CD4-positive, alpha-beta T cell treated with Interleukin-1 beta for 1 hour (primary cell): ENCODE measurements around the gene OR7D2.
"Not testable (repeated sequence)": the region's sequence is repeated elsewhere in the genome, so short reads cannot be mapped to it uniquely, and the experiment has no call there.

Experiments
- DNase-seq, 2 donors: peaks; one replicate each; pipeline ENCODE4 v3.0.0-alpha.2; 2020 to 2022

OR7D2 gene

DNA sequence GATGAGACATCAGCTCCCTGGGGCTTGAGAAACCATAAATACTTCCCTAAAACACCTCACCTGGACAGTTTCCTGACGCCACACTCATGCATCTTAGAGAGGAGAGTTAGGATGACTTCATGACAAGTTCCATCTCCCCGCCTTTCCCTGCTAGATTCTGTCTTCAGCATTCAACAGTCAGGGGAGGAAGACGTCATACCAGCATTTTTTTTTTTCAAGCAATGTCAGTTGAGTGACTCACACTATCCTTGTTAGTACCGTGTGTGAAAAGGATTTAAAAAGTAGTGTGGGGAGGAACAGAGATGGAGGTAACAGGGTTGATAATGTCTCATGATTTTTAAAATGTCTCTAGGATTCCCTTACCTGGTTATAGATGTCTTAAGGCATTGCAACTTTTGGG, at the start of gene OR7D2:
Gene OR7D2, plus strand, starts transcription at position 79 of the 400 bp plus-strand sequence. CDS start 6,803 bp downstream, outside the sequence.
- no peak for DNase-seq

- DNase-seq, result no peak
These were observed 47.8 kb upstream of the OR7D2 start for GRCh38 chr19:9130965-9131364.

- no peak for DNase-seq
These were observed 46.4 kb upstream of the OR7D2 start for GRCh38 chr19:9132422-9132821.

- no peak for DNase-seq
These were observed 39.1 kb upstream of the OR7D2 start for GRCh38 chr19:9139609-9140158.

- DNase-seq, result peak; percentile 91 to 93
These were observed 38.5 kb upstream of the OR7D2 start, which contains the start of gene ZNF317 for GRCh38 chr19:9140159-9140874. Gene ZNF317, plus strand, starts transcription at chr19:9140397. Its CDS starts 15,620 bp downstream, at chr19:9156017.

DNA sequence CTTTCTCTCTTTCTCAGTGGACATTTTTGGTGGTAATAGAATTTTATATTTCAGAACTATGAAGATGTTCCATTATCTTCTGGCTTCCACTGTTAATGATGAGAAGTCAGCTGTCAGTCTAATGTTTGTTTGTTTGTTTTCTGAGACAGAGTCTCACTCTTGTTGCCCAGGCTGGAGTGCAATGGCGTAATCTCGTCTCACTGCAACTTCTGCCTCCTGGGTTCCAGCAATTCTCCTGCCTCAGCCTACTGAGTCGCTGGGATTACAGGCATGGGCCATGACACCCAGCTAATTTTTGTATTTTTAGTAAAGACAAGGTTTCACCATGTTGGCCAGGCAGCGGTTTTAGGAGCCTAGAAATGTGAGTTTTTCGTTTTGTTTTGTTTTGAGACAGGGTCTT, 33.9 kb upstream of the OR7D2 start:
- DNase-seq, result no peak

DNA sequence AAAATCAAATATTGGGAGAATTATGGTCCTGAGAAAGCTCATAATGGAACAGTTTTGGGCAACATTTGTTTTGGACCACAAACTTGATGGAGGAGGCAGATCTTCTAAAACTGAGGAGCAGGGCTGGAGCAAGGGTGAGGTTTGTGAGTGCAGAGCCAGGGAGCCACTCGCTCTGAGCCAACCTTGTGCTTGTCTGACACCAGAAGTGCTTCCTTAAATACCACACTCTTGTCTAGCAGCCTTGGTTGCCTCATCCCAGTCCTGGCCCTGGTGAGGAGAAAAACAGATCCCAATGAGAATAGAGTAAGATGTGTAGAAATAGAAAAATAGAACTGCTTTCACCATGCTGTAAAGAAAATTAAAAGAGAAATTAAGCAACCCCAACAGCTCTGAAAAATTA, 31.9 kb upstream of the OR7D2 start:
- no peak for DNase-seq

DNA sequence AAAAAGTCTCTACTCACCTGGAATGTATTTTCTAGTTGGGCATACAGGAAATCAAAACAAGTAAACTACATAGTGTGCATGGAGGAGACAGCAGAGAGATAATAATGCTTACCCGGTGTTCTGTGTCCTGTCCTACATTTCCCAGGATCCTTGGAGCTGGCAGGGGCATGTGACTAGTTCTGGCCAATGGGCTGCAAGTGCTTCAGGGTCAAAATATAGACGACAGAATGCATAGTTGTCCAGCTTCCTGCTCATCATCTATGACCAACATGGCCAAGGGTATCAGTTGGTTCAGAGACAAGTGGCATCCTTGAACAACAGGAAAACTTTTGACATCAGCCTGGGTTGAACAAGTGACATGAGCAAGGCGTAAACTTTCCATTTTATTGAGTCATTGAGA, 30.1 kb upstream of the OR7D2 start:
- DNase-seq, result no peak

DNA sequence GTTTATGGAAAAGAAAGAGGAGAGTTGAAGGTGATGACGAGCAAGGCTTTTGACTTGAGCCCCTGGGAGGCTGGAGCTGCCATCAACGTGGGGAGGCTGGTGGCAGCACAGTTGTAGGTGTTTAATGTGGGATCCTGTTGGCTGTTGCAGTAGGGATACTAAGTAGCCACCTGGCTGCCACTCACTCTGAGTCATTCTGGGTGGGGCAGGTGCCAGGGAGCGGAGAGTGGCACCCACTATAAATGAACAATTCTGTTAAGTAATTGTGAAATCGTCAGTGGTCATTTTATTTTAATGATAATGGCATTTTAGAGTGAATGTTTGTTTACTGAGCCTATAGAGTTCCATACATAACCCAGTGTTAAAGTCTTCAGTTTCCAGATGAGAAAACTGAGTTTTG, 28.8 kb upstream of the OR7D2 start:
- no peak for DNase-seq

DNA sequence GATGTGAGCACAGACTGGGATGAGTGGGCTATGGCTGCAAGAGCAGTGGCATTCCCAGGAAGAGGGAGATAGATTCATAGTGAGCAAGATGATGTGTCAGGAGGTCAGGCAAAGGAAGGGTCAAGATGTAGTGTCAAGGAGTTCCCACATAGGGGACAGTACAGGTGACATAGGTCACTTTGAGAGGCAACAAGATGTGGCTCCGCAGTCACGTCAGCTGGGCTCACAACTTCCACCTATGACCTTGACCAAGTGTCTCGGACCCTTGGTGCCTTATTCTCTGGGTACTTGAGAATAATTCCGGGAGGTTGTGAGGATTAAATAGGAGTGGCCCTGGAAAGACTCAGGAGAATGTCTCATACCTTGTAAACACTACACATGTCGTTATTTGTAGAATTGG, 28.1 kb upstream of the OR7D2 start:
- no peak for DNase-seq

GRCh38 chr19:9151367-9151766, 27.4 kb upstream of the OR7D2 start:
- no peak for DNase-seq

DNA sequence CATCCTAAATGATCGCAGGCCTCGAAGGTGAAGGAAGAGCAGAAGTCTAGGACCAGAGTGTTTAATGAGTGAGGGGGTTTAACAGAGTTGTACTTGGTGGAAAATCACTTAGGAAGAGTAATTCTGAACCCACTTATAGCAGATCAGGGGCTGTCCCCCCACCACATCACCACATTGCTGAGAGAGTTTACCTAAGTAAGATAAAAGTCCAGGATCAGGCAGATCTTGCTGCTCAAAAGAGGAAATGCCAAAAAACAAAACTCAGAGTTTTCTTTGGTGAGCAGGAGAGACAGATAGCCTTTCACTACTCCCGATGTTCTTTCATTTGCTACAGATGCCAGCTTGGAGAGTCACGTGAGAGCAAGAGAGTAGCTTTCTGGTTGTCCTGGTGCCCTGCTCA, 23.2 kb upstream of the OR7D2 start:
- no peak for DNase-seq

DNA sequence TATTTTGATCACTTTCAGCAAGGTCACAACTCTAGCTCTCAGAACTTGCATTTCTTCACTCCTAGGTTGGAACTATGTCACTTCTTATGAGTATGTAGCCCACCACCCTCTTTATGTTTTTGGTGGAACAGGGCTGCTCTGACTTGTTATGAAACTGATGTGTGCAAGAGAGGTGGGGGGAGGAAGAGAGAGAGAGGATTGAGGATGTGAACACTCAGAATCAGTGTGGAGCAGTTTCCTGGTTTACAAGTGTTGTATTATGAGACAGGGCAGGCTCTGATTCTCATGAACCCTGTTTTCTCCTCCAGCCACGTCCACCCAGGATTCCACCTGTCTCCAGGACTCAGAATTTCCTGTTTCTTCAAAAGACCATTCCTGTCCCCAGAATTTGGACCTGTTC, 22.5 kb upstream of the OR7D2 start:
- no peak for DNase-seq

GRCh38 chr19:9159891-9160290, 18.9 kb upstream of the OR7D2 start:
- DNase-seq, result no peak

DNA sequence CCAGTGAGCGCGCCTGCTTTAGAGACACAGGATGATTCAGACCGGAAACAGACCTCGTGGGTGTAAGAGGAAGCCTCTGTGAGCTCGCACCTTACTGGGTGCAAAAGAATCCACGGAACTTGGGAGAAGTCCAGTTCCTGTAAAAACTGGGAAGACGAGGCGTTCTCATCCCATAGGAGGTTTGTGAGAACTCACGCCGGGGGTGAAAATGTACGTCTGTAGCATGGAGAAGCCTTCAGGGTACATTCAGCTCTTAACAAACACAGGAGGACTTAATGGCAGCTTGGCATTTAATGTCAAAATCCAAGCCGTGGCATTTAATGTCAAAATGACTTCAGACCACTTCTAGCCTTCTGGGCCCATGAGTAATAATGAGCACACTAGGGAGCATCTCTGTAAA, 17.4 kb upstream of the OR7D2 start:
- no peak for DNase-seq

GRCh38 chr19:9165261-9165660, 13.5 kb upstream of the OR7D2 start:
- no peak for DNase-seq

DNA sequence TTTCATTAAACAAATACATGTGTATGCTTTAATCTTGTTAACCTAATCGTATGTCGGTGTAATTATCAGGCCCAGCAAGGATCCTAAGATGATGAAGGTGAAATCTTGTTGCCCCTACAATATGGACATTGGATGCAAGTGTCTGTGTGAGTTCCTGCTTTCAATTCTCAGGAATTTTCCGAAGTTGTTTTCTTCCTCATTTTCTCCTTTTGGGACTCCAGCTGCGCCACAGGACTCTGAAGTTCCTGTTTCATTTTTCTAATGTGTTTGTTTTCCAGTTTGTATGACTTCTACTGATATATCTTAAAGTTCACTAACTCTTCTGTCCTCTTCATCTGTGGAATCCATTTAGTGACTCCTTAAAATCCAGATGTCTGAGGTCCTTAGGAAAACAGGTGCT, 11.9 kb upstream of the OR7D2 start:
- DNase-seq, result no peak

DNA sequence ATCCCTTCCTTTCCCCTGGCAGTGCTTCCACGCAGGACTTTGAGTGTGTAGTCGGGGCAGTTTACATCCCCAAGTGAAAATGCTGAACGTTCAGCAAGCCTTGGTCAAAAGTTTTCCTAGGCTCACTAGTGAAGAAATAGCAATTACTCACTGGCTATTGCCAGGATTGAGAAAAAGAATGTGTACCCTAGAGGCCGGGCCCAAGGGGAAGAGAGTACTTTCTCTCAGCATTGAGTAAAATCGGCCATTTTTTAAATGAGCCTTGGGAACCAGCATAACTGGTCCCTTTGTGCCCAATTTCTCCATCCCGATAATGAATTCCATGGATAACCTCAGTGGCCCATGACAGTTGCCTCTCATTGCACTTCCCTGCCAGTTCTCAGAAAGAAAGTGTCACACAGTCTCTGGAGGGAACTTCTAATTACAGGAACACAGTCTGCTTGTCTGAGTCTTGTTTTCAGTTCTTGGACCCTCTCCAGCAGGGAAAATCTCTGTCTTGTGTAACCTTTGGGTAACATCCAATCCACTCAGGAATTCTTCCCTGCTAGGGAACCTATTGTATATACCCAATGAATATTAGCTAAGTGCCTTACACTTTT, 7.3 kb upstream of the OR7D2 start:
- no peak for DNase-seq

GRCh38 chr19:9175326-9175725, 3.5 kb upstream of the OR7D2 start:
- DNase-seq, result no peak

DNA sequence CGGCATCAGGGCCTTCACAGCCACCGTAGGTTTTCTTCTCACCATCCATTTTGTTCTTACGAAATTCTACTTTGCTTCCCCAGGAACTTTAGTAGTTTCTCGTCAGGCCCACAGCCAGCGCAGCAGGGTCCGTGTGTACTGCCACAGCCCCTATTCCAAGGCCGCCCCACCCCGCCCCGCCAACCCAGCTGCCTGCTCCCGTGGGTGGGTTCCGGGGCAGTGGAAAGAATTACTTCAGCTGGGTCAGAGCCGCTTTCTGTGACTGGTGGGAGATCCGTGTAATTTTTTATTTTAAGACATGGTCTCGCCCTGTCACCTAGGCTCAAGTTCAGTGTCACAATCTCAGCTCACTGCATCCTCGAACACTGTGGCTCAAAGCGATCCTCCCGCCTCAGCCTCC, 4.2 kb downstream of the OR7D2 start:
- no peak for DNase-seq

- no peak for DNase-seq
These were observed 8.4 kb downstream of the OR7D2 start for GRCh38 chr19:9187191-9187590.

DNA sequence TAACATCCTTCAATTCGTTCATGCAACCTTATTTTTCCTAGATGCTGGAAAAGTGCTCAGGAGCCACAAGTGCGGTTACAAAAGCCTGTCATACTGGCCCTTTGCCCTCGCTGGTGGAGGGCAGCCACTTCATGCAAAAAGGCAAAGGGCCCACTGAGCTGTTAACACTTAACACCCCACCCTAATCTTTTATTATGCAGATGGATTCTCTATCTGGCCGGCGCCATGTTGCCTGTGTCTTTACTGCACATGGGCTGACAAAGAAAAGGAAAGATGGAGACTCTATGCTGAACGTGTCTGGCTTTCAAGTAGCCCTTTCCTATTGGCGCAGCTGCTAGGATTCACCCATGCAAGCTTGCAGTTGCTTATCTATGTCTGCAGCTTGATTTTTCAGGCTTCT, 10.8 kb downstream of the OR7D2 start:
- DNase-seq, result no peak

DNA sequence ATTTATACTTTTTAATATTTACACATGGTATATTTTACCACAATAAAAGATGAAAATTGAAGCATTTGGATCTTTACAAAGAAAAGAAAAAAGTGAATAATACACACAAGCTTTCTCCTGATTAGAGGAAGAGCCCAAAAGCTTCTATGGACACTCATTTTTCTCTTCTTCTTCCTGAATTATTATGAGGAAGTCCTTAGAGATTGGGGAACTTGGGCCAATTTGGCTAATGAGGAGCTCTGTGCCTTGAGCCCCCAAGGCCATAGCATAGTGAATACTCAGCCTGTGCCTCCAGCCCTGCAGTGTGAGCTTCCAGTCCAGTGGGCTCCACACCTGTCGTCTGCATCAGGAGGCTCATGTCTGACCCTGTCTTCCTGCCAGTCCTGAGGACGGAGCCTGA, 19.3 kb downstream of the OR7D2 start:
- DNase-seq, result not testable (repeated sequence)

DNA sequence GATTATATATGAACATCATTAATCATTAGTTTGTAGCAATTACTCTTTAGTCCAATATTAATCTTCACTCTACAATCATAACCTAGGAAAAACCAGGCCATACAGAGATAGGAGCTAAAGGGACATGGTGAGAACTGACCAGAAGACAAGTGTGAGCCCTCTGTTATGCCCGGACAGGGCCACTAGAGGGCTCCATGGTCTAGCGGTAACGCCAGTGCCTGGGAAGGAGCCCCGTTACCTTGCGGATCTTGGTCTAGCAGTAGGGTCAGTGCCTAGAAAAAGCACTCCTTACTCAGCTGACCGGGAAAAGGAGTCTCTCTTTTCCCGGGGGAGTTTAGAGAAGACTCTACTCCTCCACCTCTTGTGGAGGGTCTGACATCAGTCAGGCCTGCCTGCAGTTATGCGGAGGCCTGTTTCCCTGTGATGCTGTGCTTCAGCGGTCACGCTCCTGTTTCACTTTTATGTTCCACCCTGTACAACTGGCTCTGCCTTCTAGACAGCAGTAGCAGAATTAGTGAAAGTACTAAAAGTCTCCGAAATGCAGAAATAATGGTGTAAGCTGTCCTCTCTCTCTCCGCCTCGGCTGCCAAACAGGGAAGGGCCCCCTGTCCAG, 26.8 kb downstream of the OR7D2 start:
- peak; percentile 65 to 66 for DNase-seq
